GM12872 (cell line): ENCODE results near the gene WHAMM.

ENCODE experiments used
- TF ChIP-seq, protein P1 (sequence below): IDR thresholded peaks from 3 replicates; pipeline ENCODE4 v1.5.1; 2011; ENCODE audit warnings: low read depth, mild to moderate bottlenecking, low read length, moderate library complexity; ENCODE audit not compliant: insufficient read depth

WHAMM gene

GRCh38 chr15:82771789-82772607 lies 37.4 kb upstream of the WHAMM start:
- TF ChIP-seq, protein P1, sequence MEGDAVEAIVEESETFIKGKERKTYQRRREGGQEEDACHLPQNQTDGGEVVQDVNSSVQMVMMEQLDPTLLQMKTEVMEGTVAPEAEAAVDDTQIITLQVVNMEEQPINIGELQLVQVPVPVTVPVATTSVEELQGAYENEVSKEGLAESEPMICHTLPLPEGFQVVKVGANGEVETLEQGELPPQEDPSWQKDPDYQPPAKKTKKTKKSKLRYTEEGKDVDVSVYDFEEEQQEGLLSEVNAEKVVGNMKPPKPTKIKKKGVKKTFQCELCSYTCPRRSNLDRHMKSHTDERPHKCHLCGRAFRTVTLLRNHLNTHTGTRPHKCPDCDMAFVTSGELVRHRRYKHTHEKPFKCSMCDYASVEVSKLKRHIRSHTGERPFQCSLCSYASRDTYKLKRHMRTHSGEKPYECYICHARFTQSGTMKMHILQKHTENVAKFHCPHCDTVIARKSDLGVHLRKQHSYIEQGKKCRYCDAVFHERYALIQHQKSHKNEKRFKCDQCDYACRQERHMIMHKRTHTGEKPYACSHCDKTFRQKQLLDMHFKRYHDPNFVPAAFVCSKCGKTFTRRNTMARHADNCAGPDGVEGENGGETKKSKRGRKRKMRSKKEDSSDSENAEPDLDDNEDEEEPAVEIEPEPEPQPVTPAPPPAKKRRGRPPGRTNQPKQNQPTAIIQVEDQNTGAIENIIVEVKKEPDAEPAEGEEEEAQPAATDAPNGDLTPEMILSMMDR, result no peak

- TF ChIP-seq, protein P1, result no peak
These were observed 34.9 kb upstream of the WHAMM start for GRCh38 chr15:82774496-82774895.

GRCh38 chr15:82778755-82779154 lies 30.7 kb upstream of the WHAMM start:
- TF ChIP-seq, protein P1, result no peak

DNA sequence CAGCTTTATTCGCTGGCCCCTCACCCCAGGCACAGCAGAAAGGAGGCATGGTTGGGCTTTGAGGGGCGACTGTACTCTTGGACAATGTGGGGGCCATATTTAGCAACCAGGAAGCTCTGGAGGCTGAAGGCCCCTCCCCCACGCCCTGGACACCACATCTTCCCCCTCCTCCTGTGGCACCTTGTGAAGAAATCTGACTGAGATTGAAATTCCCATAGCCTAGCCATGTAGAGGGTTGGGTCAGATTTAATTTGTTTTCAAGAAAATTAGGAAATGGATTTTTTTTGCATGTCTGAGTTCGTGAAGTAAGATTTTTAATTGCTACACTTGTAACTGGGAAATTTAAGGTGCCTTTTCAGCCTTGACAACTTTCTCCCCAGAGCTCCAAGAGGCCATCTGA lies 28.1 kb upstream of the WHAMM start:
- TF ChIP-seq, protein P1, result no peak

DNA sequence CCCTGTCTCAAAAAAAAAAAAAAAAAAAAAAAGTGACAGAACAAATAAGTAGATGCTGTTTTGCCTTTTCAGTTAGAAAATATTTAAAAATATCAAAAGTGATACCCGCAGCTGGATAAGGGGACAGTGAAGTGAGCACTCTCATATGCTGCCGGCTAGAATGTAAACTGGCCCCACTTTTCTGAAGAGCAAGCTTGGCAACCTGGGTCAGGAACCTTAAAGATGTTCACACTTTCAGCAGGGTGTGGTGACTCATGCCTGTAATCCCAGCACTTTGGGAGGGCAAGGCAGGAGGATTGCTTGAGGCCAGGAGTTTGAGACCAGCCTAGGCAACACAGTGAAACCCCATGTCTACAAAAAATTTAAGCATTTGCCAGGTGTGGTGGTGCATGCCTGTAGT lies 20.9 kb upstream of the WHAMM start:
- TF ChIP-seq, protein P1, result no peak

DNA sequence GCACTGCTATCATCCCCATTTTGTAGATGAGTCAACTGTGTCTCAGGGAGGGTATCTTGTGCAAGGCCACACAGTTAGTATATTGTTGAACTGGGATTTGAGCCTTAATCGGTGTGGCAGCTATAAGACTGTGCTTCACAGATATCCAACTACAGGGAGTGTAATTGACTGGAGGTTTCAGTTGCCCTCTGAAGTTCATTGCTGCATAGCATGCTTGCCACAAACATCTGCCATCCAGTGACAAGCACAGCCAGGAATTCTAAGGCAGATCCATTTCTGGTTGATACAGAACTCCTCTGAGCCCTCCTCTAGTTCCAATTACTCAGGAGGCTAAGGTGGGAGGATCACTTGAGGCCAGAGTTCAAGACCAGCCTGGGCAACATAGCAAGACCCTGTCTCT lies 19.9 kb upstream of the WHAMM start:
- TF ChIP-seq, protein P1, result no peak

DNA sequence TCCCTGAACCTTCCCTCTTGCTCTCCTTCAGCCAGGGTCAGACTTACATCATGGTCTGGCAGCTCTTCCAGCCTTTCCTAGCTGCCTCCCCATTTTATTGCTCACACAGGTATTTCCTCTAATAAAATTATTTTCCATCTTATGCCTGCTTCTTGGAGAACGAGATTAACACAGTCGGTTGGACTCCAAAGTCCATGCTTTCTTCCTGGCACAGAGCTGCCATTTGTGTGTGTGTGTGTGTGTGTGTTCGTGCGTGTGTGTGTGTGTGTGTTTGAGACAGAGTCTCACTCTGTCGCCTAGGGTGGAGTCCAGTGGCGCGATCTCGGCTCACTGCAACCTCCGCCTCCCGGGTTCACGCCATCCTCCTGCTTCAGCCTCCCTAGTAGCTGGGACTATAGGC lies 19.1 kb upstream of the WHAMM start:
- TF ChIP-seq, protein P1, result no peak
